GM12878 (cell line): ENCODE measurements around the gene SPDYE17. TPM values are rescaled to one million over a fixed set of nuclear protein-coding genes. Genes with fewer than 3 reads are reported as not detected.
"Not testable (repeated sequence)": the region's sequence is repeated elsewhere in the genome, so short reads cannot be mapped to it uniquely, and the experiment has no call there.

Source experiments
- ATAC-seq: fragments of 200-7000 bp; cut with Tn5 transposase; 3 replicates; pipeline ENCODE4 v1.9.1; 2020; ENCODE audit warnings: mild to moderate bottlenecking, moderate library complexity
- BruUV-seq: library from RNA; stranded (reverse); fragments of 400-500 nt; replicated peaks from 2 replicates; lab custom pipeline; 2021; lab: Mats Ljungman, UMichigan
- CTCF ChIA-PET: fragments of 300-600 bp; sonication (Branson Sonifier 250); formaldehyde crosslinking; extraction: SDS; loops from one replicate; lab custom pipeline; 2021; ENCODE audit warnings: inconsistent platforms; lab: Yijun Ruan, JAX
- POLR2A ChIA-PET: fragments of 350-600 bp; formaldehyde crosslinking; extraction: SDS; loops from one replicate; lab custom pipeline; 2021; ENCODE audit warnings: inconsistent platforms; lab: Charles Lee
- RAD21 ChIA-PET: fragments of 300-600 bp; sonication (Branson Sonifier 250); formaldehyde crosslinking; loops from one replicate; lab custom pipeline; 2023; ENCODE audit warnings: antibody characterized with exemption; ENCODE audit not compliant: unreplicated experiment; lab: Charles Lee
- SMC1A ChIA-PET: fragments of 300-600 bp; sonication (Branson Sonifier 250); formaldehyde crosslinking; loops from one replicate; lab custom pipeline; 2023; ENCODE audit not compliant: unreplicated experiment, uncharacterized antibody; lab: Charles Lee
- DNase-seq: peaks from one replicate; pipeline ENCODE4 v3.0.0-alpha.2; 2011; ENCODE audit warnings: low read depth, low spot score
- FAIRE-seq: peaks from 3 replicates; lab custom pipeline; 2011; peaks lifted over from hg19 to GRCh38; lab: Jason Lieb, UNC
- H2AFZ ChIP-seq: 2 replicates; pipeline ENCODE4 v1.6.0; 2011; ENCODE audit warnings: low read depth, low read length, control low read depth; ENCODE audit not compliant: control insufficient read depth
- H3K27ac ChIP-seq: 2 replicates; pipeline ENCODE4 v1.5.1; 2011; ENCODE audit warnings: control low read depth; ENCODE audit not compliant: control insufficient read depth, insufficient read depth
- H3K27me3 ChIP-seq, 2 experiments: replicated peaks in 1 of 2; 2 replicates each; pipeline versions ENCODE4 v1.6.0 to v1.6.1; 2011; ENCODE audit warnings: low read length in 1 of 2; ENCODE audit not compliant: control insufficient read depth in 2 of 2, insufficient read depth in 2 of 2
- H3K36me3 ChIP-seq, 2 experiments: 2 replicates each; pipeline ENCODE4 v1.5.1; 2011; ENCODE audit warnings: low read length in 1 of 2; ENCODE audit not compliant: control insufficient read depth in 2 of 2, insufficient read depth in 2 of 2
- H3K4me1 ChIP-seq: 2 replicates; pipeline ENCODE4 v1.6.1; 2011; ENCODE audit warnings: mild to moderate bottlenecking, low read length, moderate library complexity, mixed read lengths; ENCODE audit not compliant: control insufficient read depth, insufficient read depth
- H3K4me2 ChIP-seq: 2 replicates; pipeline ENCODE4 v1.6.0; 2011; ENCODE audit warnings: control low read depth; ENCODE audit not compliant: control insufficient read depth, insufficient read depth
- H3K4me3 ChIP-seq: fragments of 200-600 bp; sonication (generic); 2 replicates; pipeline ENCODE4 v1.5.1; 2016
- H3K79me2 ChIP-seq: 2 replicates; pipeline ENCODE4 v1.6.0; 2011; ENCODE audit warnings: low read length; ENCODE audit not compliant: control insufficient read depth, insufficient read depth
- H3K9ac ChIP-seq: 2 replicates; pipeline ENCODE4 v1.8.0; 2011; ENCODE audit warnings: low read length, control low read depth, mixed read lengths; ENCODE audit not compliant: control insufficient read depth, insufficient read depth
- H3K9me3 ChIP-seq: replicated peaks from 3 replicates; pipeline ENCODE4 v1.5.1; 2011; ENCODE audit warnings: mild to moderate bottlenecking, low read length; ENCODE audit not compliant: control insufficient read depth, insufficient read depth
- H4K20me1 ChIP-seq: 2 replicates; pipeline ENCODE4 v1.6.0; 2011; ENCODE audit not compliant: control insufficient read depth, insufficient read depth
- WGBS: methylation state at CpG from one replicate; pipeline ENCODE4 v1.1.6; 2016; ENCODE audit warnings: low lambda C conversion rate; ENCODE audit not compliant: insufficient replicate concordance, insufficient coverage; ENCODE audit errors: missing lambda C conversion rate; 5-methylcytosine and 5-hydroxymethylcytosine counted together
- in situ Hi-C: fragments of 300-500 bp; cut with MboI; formaldehyde crosslinking; loops from 9 replicates; pipeline ENCODE4 v1.14.3; 2018; ENCODE audit warnings: mixed read lengths
- intact Hi-C: fragments of 100-400 bp; cut with micrococcal nuclease; formaldehyde crosslinking; loops from one replicate; pipeline ENCODE4 v1.14.2; 2022; ENCODE audit not compliant: unreplicated experiment
- polyA plus RNA-seq, 11 experiments: library from polyadenylated mRNA; depleted of rRNA in 4 of 11; unstranded in 6 of 11; stranded (reverse) in 5 of 11; fragments of >200 nt; fragmentation: Nextera tagmentation in 4 of 11; fragmentation: Illumina TruSeq in 1 of 11; extraction: Ambion mirVana in 4 of 11; extraction: Trizol in 1 of 11; gene quantifications; 1 replicate in 1 of 11; 2 replicates in 10 of 11; pipeline versions ENCODE4 v1.2.1 to v1.2.3, GENCODE V29; 2011 to 2016; ENCODE audit warnings: inconsistent platforms in 2 of 11, missing spikeins in 2 of 11, low read depth in 1 of 11
- total RNA-seq, 4 experiments: library from RNA; depleted of rRNA in 3 of 4; stranded (reverse); fragments of >200 nt in 3 of 4; fragmentation: Illumina TruSeq in 1 of 4; extraction: Trizol in 1 of 4; gene quantifications; 2 replicates each; pipeline versions ENCODE4 v1.2.1 to v1.2.3, GENCODE V29; 2013 to 2021

The SPDYE17 gene
- total and polyA plus RNA-seq, 10 of the 15 experiments (the other 5 are each of a cell fraction or from before 2014, with no cell fraction given) = not detected

- H3K9ac ChIP-seq, H3K36me3 ChIP-seq, H3K27ac ChIP-seq, CTCF ChIA-PET, H3K79me2 ChIP-seq, DNase-seq, BruUV-seq, H3K27me3 ChIP-seq, H3K4me3 ChIP-seq, in situ Hi-C loops, FAIRE-seq, H2AFZ ChIP-seq, H3K4me1 ChIP-seq, ATAC-seq, H3K4me2 ChIP-seq, H4K20me1 ChIP-seq, RAD21 ChIA-PET, POLR2A ChIA-PET, SMC1A ChIA-PET, H3K9me3 ChIP-seq, intact Hi-C loops: not testable (repeated sequence)
- 86% methylated on average over 7 of the region's 7 CpGs for WGBS
Measured at GRCh38 chr7:77065869-77066268, 33.7 kb upstream of the SPDYE17 start.

- H3K27ac ChIP-seq, DNase-seq, SMC1A ChIA-PET, ATAC-seq, H3K4me3 ChIP-seq, H4K20me1 ChIP-seq, in situ Hi-C loops, H3K36me3 ChIP-seq, RAD21 ChIA-PET, H3K9ac ChIP-seq, H2AFZ ChIP-seq, FAIRE-seq, H3K79me2 ChIP-seq, H3K9me3 ChIP-seq, POLR2A ChIA-PET, H3K4me2 ChIP-seq, H3K27me3 ChIP-seq, intact Hi-C loops, H3K4me1 ChIP-seq, CTCF ChIA-PET: not testable (repeated sequence)
- 95% methylated on average over 3 of the region's 4 CpGs for WGBS
- TSS peak; percentile 86 for BruUV-seq
Measured at GRCh38 chr7:77063732-77064131, 31.6 kb upstream of the SPDYE17 start.

GRCh38 chr7:77062557-77062956, 30.4 kb upstream of the SPDYE17 start, which contains the start of gene SPDYE18:
SPDYE18 (minus strand) TSS chr7:77062558; CDS start chr7:77060512, 2,046 bp downstream.
- H3K79me2 ChIP-seq, SMC1A ChIA-PET, H3K27ac ChIP-seq, BruUV-seq, ATAC-seq, H4K20me1 ChIP-seq, H3K36me3 ChIP-seq, H2AFZ ChIP-seq, H3K27me3 ChIP-seq, H3K9me3 ChIP-seq, CTCF ChIA-PET, in situ Hi-C loops, H3K4me1 ChIP-seq, H3K4me2 ChIP-seq, H3K4me3 ChIP-seq, DNase-seq, POLR2A ChIA-PET, FAIRE-seq, H3K9ac ChIP-seq, intact Hi-C loops, RAD21 ChIA-PET: not testable (repeated sequence)
- WGBS = 61% methylated on average over 3 of the region's 4 CpGs

GRCh38 chr7:77026349-77026748, 5.8 kb downstream of the SPDYE17 start:
- POLR2A ChIA-PET, H2AFZ ChIP-seq, BruUV-seq, H3K4me2 ChIP-seq, H3K9ac ChIP-seq, FAIRE-seq, CTCF ChIA-PET, H3K4me3 ChIP-seq, RAD21 ChIA-PET, SMC1A ChIA-PET, H3K27ac ChIP-seq, H3K36me3 ChIP-seq, intact Hi-C loops, in situ Hi-C loops, DNase-seq, H3K4me1 ChIP-seq, H3K79me2 ChIP-seq, H3K27me3 ChIP-seq, H3K9me3 ChIP-seq, H4K20me1 ChIP-seq, ATAC-seq: not testable (repeated sequence)
- 100% methylated on average over 7 of the region's 10 CpGs for WGBS
